Prostate gland (tissue), 2 donors: Measurements from ENCODE around the gene EAF2.

Experiments used
- CTCF ChIP-seq, 4 experiments: fragments of 200-600 bp in 2 of 4; fragments of 450-650 bp in 2 of 4; sonication (generic) in 2 of 4; IDR thresholded peaks; 1 replicate in 3 of 4; 2 replicates in 1 of 4; pipeline ENCODE4 v1.5.1; 2016 to 2019; ENCODE audit warnings: antibody characterized with exemption in 4 of 4, mild to moderate bottlenecking in 2 of 4, moderate library complexity in 2 of 4
- POLR2A ChIP-seq: fragments of 450-650 bp; IDR thresholded peaks from one replicate; pipeline ENCODE4 v1.6.1; 2016; ENCODE audit warnings: antibody characterized with exemption, mild to moderate bottlenecking

GRCh38 chr3:121803771-121804320 lies 31.2 kb upstream of the EAF2 start:
- TF ChIP-seq CTCF (IDR thresholded peaks at IDR 0.05) = no peak
- no peak for TF ChIP-seq POLR2A
